Measurements from ENCODE around the gene GNA15.

GRCh38 chr19:3152419-3152780, 16.6 kb downstream of the GNA15 start:
- no peak for TF ChIP-seq EZH2 (IDR thresholded peaks at IDR 0.05; ENCODE audit: borderline replicate concordance, low read length)
- TF ChIP-seq, protein P1, sequence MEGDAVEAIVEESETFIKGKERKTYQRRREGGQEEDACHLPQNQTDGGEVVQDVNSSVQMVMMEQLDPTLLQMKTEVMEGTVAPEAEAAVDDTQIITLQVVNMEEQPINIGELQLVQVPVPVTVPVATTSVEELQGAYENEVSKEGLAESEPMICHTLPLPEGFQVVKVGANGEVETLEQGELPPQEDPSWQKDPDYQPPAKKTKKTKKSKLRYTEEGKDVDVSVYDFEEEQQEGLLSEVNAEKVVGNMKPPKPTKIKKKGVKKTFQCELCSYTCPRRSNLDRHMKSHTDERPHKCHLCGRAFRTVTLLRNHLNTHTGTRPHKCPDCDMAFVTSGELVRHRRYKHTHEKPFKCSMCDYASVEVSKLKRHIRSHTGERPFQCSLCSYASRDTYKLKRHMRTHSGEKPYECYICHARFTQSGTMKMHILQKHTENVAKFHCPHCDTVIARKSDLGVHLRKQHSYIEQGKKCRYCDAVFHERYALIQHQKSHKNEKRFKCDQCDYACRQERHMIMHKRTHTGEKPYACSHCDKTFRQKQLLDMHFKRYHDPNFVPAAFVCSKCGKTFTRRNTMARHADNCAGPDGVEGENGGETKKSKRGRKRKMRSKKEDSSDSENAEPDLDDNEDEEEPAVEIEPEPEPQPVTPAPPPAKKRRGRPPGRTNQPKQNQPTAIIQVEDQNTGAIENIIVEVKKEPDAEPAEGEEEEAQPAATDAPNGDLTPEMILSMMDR (IDR thresholded peaks at IDR 0.05; ENCODE audit: low read length): no peak
